GM21576 (cell line): Measurements from ENCODE around the gene EIF3B.
"Not testable (repeated sequence)": the region's sequence is repeated elsewhere in the genome, so short reads cannot be mapped to it uniquely, and the experiment has no call there.

ENCODE experiments used
- ATAC-seq: cut with Tn5 transposase; IDR thresholded peaks from one replicate; pipeline ENCODE4 v1.9.1; 2021; ENCODE audit warnings: mild to moderate bottlenecking, moderate library complexity; ENCODE audit not compliant: unreplicated experiment

Gene EIF3B

DNA sequence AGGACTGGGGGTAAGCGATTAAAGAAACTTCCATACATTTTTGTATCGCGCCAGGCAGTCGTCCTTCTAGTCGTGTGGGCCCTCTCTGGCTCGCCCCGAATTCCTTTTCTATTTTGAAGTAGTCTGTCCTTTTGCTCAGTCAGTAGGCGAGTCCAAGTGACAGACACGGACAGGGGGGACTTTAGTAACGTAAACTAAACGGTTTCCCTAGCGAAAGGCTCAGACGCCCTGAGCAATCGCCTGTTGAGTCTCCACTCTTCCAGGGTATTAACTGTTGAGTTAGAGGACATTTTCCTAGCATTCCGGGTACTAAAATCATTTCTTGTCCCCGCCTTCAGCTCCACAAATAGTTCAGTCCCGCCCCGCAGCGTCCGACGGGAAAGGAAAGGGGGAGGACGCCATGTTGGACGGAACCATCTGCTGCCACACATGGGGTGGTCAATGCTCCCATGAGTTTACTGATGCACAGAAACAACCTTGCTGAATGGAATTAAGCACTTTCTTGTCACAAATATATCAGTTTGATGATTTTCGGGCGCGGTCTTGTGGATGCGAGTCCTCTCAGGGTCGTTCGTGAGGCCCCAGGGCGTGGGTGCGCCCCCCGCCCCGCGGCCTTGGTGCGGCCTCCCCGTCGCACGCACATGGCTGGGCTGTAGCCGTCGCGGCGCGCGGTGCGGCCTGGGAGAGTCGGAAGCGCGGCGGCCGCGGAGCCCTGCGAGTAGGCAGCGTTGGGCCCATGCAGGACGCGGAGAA, at the start of gene EIF3B:
TSS of gene EIF3B (plus strand) at position 642 of the 753 bp plus-strand sequence. CDS start at position 737, 95 bp downstream.
- peak; percentile 67 for ATAC-seq

DNA sequence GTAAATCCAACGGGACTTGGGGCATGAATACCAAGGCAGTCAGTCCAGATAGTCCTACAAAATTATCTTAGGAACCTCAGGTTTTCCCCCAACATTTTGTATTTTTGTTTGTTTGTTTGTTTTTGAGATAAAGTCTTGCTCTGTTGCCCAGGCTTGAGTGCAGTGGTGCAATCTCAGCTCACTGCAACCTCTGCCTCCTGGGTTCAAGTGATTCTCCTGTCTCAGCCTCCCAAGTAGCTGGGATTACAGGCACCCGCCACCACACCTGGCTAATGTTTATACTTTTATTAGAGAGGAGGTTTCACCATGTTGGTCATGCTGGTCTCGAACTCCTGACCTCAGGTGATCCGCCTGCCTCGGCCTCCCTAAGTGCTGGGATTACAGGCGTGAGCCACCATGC, 49.4 kb upstream of the EIF3B start:
- ATAC-seq, result not testable (repeated sequence)

DNA sequence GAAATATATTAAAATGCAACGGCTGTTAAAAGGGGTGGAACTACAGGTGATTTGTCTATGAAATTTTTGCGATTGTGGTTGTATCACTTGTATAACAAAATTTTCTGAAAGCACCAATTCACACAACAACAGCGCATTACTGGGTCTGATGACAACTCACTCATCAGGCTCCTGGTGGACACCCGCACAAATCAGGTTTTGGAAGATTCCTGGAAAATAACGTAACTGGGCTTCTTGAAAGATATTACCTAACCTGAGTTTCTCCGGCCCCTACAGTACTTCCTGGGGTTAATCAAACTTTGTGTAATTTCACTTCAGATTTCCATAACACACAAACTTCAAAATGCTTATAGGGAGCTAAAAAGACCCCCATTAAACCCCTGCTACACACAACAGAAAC, 47.9 kb upstream of the EIF3B start:
- ATAC-seq, result no peak

DNA sequence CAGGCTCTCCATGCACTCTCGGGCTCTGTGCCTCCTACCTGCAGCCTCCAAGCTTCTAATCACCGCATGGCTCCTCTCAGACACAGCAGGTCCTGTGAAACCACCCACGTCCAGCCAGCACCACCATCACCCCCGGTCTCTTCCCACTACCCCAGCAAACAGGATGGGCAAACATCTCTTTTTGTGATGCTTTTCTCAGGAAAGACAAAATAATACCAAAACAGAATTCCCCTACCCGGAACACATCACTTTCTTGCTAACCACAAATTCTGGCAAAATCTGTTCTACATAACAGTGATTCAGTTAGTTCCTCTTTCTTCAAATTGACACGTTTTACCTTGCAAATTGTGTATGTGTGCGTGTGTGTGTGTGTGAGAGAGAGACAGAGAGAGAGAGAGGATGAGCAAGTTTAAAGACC, 46.9 kb upstream of the EIF3B start:
- peak; percentile 53 for ATAC-seq

DNA sequence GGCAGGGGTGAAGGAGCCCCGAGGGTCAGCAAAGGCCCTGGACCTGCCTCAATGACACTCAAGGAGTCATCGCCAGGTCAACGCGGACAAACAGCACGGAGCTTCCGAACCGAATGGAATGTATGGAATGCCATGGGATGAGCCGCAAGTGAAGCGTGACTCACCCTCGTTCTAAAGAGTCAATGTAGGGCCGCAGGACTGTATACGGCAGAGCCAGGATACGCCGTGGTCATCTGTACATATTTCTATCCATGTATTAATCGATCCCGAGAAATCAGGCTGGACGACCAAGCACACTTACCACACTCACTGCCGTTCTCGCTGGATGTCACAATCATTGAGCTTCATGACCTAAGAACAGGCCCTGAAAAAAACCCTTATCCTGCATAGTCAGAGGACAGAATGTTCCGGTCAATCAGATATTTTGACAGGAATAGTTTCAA, 44.7 kb upstream of the EIF3B start:
- ATAC-seq, result no peak

DNA sequence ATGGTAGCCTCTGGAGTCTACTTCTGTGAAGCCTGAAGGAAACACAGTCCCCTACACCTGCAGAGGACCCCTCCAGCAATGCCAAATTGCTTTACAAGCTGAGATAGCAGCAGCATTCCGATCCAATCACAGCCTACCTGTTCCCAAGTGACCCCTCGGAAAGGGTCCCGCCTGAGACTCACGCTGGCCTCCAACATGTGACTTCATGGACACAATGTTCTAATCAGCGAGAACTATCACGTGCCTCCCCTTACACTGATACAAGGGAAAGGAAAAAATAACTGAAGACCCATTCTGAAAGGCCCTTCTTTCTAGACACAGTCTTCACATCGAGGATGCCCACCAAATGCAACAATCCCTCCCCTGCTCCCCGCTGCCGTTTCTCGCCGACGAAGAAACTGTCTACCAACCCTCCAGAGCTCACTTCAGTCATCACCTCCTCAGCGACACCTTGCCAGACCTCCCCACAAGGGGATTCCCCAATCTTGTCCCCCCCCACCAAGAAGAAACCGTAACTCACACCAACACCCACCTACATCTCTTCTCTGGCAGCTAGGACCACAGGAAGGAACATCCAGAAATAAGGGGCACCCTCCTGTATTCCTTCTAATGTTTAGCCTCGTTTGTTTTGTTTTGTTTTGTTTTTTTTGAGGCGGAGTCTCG, 42.2 kb upstream of the EIF3B start:
- no peak for ATAC-seq

DNA sequence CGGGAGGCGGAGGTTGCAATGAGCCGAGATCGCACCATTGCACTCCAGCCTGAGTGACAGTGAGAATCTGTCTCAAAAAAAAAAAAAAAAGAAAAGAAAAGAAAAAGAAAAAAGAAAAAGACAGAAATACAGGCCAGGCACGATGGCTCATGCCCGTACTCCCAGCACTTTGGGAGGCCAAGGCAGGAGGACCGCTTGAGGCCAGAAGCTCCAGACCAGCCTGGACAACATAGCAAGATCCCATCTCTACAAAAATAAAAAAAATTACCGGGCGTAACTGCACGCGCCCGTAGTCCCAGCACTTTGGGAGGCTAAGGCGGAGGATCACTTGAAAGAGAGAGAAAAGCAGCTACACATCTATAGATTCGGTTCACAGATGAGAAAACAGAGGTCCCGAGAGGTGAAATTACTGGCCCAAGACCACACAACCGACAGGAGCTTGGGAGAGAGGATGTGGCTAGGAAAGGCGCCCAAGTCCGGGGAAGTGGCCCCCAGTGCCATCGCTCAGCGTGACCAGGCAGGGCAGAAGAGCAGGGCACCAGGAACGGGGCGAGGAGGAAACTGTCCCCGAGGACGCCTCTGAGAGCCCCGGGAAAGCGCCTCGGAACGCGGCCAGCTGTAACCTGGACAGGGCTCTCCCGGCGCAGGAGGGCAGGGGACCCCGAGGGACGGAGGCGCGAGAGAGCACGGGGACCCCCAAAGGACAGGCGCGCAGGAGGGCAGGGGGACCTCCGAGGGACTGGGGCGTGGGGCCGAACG, 41.0 kb upstream of the EIF3B start:
- ATAC-seq, result peak; percentile 12

DNA sequence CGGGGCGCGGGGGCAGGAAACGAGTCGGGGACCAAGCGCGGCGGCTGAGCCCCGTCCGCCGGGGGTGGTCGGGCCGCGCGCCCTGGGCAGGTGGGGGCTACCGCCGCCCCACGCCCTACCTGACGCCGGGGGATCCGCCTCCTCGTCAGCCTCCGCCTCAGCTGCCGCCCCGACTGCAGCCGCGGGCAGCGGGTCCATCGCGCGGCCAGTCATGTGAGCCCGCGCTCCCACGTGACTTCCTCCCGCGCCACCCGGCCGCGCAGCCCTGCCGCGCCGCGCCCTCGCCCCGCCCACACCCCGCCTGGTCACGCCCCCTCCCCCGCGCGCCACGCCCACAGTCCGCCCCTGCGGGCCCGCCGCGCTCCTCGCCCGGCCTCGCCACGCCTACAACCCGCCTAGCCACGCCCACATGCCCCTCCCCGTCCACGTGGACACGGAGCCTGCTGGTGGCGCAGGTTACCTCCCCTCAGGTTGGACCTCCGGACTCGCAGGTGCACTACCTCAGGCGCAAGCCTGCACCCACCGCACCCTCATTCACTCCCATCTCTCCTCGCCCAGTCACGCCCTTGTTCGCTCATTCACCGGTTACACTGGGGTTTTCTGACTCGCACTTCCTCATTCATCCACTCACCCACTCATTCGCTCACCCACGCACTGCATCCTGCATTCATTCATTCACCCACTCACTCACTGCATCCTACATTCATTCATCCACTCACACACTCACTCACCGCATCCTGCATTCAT, 40.2 kb upstream of the EIF3B start, which contains the start of gene SNX8:
TSS of gene SNX8 (minus strand) at position 233 of the 747 bp plus-strand sequence. CDS start at position 213, 20 bp downstream.
- peak; percentile 61 for ATAC-seq

DNA sequence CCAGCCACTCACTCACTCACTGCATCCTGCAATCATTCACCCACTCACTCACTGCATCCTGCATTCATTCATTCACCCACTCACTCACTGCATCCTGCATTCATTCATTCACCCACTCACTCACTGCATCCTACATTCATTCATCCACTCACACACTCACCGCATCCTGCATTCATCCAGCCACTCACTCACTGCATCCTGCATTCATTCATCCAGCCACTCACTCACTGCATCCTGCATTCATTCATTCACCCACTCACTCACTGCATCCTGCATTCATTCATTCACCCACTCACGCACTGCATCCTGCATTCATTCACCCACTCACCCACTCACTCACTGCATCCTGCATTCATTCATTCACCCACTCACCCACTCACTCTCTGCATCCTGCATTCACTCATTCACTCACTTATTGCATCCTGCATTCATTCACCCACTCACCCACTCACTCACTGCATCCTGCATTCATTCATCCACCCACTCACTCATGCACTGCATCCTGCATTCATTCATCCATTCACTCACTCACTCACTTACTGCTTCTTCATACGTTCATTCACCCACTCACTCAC, 39.6 kb upstream of the EIF3B start:
- ATAC-seq, result not testable (repeated sequence)

DNA sequence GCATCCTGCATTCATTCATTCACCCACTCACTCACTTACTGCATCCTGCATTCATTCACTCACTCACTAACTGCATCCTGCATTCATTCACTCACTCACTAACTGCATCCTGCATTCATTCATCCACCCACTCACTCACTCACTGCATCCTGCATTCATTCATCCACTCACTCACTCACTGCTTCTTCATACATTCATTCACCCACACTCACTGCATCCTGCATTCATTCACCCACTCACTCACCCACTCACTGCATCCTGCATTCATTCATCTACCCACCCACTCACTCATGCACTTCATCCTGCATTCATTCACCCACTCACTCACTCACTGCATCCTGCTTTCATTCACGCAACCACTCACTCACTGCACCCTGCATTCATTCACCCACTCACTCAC, 38.8 kb upstream of the EIF3B start:
- ATAC-seq, result no peak

DNA sequence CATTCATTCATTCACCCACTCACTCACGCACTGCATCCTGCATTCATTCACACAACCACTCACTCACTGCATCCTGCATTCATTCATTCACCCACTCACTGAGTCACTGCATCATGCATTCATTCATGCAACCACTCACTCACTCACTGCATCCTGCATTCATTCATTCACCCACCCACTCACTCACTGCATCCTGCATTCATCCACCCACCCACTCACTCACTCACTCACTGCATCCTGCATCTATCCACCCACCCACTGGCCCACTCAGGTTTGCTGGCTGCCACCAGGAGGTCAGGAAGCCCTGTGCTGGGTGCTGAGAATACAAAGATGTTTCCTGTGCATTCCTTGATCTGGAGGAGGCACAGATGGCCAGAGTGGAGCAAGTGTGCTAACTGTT, 38.0 kb upstream of the EIF3B start:
- ATAC-seq, result no peak

DNA sequence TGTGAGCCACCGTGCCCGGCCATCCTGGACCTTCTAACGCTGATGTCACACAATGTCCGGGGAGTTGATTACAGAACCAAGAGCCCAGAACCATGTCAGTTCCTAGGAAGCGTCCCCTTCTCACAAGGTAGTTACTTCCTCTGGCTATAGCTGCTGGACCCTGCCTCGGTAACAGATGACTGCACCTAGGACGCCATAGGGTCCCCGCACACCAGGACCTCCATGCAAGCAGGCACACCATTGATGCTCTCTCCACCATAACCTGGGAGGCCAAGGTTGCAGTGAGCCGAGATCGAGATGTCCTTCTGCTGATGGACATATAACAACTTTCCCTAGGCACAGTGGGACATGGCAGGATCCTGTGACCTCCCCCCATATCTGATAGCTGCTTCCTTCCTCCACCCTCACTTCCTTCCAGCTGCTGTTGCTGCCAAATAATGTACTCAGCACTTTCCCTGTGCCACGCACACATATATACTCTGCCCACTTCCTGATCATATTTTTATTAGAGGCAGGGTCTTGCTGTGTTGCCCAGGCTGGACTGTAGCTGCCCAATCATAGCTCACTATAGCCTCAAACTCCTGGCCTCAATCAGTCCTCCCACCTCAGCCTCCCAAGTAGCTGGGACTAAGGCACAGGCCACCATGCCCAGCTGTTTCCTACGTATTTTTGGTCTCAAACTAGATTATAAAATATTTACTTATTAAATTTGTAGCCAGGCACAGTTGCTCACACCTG, 36.9 kb upstream of the EIF3B start:
- no peak for ATAC-seq

DNA sequence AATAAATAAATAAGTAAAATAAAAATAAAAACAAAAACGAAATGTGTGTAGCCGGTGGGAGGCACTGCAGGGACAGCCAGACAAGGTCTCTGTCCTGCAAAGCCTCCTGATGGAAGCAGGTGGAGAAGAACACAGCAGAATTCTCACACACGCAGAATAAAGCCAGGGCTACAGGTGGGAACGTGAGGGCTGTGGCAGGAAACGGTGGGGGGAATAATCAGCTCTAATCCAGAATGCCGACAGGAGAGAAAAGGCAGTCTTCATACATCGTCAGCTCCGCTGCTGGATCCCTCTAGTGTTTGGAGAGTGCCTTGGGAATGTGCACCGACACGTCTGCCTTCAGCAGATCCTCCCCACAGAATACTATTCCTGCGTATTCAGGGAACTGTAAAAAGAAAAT, 33.6 kb upstream of the EIF3B start:
- ATAC-seq, result no peak

DNA sequence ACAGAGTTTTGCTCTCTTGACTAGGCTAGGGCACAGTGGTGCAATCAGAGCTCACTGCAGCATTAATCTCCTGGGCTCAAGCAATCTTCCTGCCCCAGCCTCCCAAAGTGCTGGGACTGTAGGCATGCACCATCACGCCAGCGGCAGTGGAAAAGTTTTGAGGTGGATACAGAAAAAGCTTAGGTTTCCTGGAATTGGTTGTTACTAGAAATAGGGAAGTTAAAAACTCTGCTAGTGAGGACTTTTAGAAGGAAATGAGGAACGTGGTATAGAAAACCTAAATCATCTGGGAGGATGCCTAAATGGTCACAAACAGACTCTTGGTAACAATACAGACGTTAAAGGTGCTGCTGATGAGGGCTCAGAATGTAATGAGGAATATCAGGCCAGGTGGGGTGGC, 29.5 kb upstream of the EIF3B start:
- ATAC-seq, result no peak

DNA sequence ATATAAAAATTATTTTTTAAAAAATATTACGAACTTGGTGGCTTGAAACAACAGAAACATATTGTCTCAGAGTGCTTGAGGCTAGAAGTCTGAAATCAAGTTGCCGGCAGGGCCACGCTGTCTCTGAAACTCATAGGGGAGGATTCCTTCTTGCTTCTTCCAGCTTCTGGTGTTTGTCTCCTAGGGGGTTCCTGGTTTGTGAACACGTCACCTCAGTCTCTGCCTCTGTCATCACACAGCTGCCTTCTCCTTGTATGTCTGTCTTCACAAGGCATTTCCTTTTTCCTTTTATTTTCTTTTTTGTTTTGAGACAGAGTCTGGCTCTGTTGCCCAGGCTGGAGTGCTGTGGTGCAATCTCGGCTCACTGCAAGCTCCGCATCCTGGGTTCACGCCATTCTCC, 27.7 kb upstream of the EIF3B start:
- ATAC-seq, result no peak

DNA sequence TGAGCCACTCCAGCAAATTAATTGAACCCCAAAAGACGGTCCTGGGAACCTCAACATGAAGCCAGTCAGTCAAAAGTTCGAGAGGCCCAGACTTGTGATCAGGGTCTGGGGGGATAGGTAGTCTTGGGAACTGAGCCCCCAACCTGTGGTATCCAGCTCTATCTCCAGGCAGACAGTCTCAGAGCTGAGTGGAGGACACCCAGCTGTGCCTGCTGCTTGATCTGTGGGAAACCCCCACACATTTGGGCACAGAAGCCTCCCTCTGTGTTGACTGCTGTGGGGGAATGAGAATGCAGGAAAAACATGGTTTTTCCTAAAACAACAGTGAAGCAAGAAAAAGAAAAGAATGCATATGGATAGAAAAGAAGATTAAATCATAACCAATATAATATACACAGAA, 24.1 kb upstream of the EIF3B start:
- ATAC-seq, result no peak

DNA sequence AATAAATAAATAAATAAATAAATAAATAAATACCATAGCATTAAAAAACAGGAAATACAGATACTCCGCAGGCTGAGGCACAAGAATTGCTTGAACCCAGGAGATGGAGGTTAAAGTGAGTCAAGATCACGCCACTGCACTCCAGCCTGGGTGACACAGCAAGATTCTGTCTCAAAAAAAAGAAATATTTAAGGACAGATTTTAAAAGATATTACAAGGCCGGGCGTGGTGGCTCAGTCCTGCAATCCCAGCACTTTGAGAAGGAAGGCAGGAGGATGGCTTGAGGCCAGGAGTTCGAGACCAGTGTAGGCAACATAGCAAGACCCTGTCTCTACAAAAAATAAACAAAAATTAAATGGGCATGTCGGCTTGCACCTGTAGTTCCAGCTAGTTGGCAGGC, 22.9 kb upstream of the EIF3B start:
- no peak for ATAC-seq

DNA sequence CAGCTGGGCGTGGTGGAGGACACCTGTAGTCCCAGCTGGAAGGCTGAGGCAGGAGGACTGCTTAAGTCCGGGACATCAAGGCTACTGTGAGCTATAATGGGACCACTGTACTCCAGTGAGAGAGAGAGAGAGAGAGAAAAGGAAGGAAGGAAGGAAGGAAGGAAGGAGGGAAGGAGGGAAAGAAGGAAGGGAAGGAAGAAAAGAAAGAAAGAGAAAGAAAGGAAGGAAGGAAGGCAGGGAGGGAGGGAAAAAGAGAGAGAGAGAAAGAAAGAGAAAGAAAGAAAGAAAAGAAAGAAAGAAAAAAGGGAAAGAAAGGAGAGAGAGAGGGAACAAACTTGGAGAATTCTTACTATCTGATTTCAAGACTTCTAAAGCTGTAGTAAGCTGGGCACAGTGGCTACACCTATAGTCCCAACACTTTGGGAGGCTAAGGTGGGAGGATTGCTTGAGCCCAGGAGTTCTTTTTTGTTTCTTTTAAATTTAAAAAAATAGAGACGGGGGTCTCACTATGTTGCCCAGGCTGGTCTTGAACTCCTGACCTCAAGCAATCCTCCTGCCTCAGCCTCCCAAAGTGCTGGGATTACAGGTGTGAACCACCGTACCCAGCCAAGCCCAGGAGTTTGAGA, 21.9 kb upstream of the EIF3B start:
- ATAC-seq, result not testable (repeated sequence)

DNA sequence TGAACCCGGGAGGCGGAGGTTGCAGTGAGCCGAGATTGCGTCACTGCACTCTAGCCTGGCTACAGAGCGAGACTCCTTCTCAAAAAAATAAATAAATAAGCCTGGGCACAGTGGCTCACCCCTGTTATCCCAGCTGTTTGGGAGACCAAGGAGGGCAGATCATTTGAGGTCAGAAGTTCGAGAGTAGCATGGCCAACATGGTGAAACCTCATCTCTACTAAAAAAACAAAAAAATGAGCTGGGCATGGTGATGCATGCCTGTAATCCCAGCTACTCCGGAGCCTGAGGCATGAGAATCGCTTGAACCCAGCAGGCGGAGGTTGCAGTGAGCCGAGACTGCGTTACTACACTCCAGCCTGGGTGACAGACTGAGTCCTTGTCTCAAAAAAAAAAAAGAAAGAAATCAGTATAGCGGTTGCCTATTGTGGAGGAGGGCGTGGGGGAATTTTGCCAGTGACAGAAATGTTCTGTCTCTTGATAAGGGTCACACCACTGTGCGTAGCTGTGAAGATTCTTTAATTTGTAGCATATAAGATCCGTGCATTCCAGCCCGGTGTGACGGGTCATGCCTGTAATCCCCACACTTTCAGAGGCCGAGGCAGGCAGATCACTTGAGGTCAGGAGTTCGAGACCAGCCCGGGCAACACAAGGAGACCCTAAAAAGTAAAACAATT, 17.9 kb upstream of the EIF3B start:
- ATAC-seq, result no peak
